ENCODE measurements around the gene ZYX. TPM values are rescaled to one million over a fixed set of nuclear protein-coding genes. Genes with fewer than 3 reads are reported as not detected.
"Not testable (repeated sequence)": the region's sequence is repeated elsewhere in the genome, so short reads cannot be mapped to it uniquely, and the experiment has no call there.

Gene ZYX
- total RNA-seq, 1 experiment from 2014 or later, result 132 TPM

DNA sequence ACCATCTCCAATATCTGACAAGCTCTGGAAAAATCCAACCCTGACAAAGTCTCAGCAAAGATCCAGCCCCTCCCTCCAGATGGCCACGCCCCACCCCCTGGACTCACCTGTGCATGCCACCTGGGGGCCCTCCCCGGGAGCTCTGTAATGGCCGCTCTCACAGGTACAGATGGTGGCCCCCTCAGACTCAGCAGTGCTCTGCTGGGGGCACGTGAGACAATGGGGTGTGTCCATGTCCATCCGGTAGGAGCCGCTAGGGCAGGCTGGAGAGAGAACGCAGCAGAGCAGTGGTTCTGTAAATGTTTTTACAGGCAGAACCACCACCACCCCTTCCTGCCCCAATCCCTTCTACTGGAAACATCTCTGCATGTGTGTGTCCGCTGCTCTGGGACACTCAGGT is 18.0 kb downstream of the ZYX start:
- Histone ChIP-seq H3K4me1 (ENCODE audit: insufficient read depth, low read length, poor library complexity, severe bottlenecking) (no peaks in the 10 kb centered on the region), H3K36me3 (ENCODE audit: insufficient read depth, low read length, poor library complexity, severe bottlenecking) (no peaks in the 10 kb centered on the region), H3K27me3 (replicated peaks; ENCODE audit: insufficient read depth, low read depth, low read length, poor library complexity) (no peaks in the 10 kb centered on the region), H3K27ac (ENCODE audit: low read depth, low read length, poor library complexity, severe bottlenecking) (no peak overlapping the region), H3K4me3 (ENCODE audit: low read depth, low read length, poor library complexity, severe bottlenecking) (no peak overlapping the region), H3K9me3 (ENCODE audit: low read depth, low read length, poor library complexity, severe bottlenecking) (no peaks in the 10 kb centered on the region)
- BruUV-seq (replicated peaks), result no TSS peak
- ChIA-PET POLR2A (ENCODE audit: low non-redundant PET) (no interaction called here), CTCF (no interaction called here)
- no peak for DNase-seq (ENCODE audit: low spot score)
- intact Hi-C loops (cut with micrococcal nuclease; ENCODE audit: unreplicated experiment), result no loop called here
- no peak for TF ChIP-seq EZH2 (IDR thresholded peaks at IDR 0.05; ENCODE audit: borderline replicate concordance, low read depth, low read length, poor library complexity, severe bottlenecking)
- TF ChIP-seq, protein P1, sequence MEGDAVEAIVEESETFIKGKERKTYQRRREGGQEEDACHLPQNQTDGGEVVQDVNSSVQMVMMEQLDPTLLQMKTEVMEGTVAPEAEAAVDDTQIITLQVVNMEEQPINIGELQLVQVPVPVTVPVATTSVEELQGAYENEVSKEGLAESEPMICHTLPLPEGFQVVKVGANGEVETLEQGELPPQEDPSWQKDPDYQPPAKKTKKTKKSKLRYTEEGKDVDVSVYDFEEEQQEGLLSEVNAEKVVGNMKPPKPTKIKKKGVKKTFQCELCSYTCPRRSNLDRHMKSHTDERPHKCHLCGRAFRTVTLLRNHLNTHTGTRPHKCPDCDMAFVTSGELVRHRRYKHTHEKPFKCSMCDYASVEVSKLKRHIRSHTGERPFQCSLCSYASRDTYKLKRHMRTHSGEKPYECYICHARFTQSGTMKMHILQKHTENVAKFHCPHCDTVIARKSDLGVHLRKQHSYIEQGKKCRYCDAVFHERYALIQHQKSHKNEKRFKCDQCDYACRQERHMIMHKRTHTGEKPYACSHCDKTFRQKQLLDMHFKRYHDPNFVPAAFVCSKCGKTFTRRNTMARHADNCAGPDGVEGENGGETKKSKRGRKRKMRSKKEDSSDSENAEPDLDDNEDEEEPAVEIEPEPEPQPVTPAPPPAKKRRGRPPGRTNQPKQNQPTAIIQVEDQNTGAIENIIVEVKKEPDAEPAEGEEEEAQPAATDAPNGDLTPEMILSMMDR (conservative IDR thresholded peaks at IDR 0.05; ENCODE audit: low read depth, low read length), result no peak

DNA sequence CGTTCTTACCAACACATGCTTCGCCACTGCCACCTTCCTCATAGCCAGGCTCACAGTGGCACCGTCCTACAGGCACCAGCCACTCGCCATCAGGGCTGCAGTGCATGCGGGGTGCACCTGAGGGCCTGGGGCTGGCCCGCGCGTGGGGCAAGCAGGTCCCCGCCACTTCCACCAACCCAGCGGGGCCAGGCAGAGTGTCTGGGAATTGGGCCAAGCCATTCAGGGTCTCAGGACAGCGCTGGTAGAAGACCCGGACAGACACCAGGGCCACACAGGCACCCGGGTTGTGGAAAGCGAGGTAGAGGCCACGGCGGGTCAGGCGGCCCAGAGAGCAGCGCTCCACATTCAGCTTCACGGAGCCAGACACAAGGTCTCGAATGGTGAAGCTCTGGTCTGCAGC is 18.5 kb downstream of the ZYX start:
- CTCF ChIA-PET, result no interaction called here

DNA sequence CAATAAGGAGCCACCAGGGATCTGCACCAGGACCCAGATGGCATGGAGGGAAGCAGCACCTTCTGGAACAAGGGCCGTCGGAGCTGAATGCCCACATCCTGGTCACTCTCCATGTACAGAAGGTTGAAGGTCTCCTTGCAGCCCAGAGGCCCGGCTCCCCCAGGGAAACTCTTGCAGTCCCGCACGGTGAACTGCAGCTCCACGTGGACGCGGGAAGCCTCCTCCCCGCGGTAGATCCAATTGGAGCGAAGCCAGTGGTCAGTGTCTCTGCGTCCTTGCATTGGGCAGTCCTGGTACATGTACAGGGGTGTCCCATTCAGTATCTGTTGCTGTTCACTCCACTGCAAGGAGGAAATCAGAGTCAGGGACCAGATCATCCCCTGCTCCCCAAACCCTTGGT is 20.1 kb downstream of the ZYX start:
- ChIA-PET POLR2A (ENCODE audit: low non-redundant PET) (no interaction called here), CTCF (no interaction called here)
- BruUV-seq (replicated peaks), result no TSS peak
- TF ChIP-seq, protein P1 (conservative IDR thresholded peaks at IDR 0.05; ENCODE audit: low read depth, low read length), result no peak
- TF ChIP-seq EZH2 (IDR thresholded peaks at IDR 0.05; ENCODE audit: borderline replicate concordance, low read depth, low read length, poor library complexity, severe bottlenecking), result no peak
- no peak for DNase-seq (ENCODE audit: low spot score)
- H3K4me1 ChIP-seq (ENCODE audit: insufficient read depth, low read length, poor library complexity, severe bottlenecking), result peaks cover 14% of the 10 kb centered on the region
- H3K9me3 ChIP-seq (ENCODE audit: low read depth, low read length, poor library complexity, severe bottlenecking), result no peaks in the 10 kb centered on the region
- intact Hi-C loops (cut with micrococcal nuclease; ENCODE audit: unreplicated experiment), result no loop called here
- H3K36me3 ChIP-seq (ENCODE audit: insufficient read depth, low read length, poor library complexity, severe bottlenecking), result no peaks in the 10 kb centered on the region
- no peaks in the 10 kb centered on the region for H3K27me3 ChIP-seq (replicated peaks; ENCODE audit: insufficient read depth, low read depth, low read length, poor library complexity)
- H3K4me3 ChIP-seq (ENCODE audit: low read depth, low read length, poor library complexity, severe bottlenecking), result no peak overlapping the region
- no peak overlapping the region for H3K27ac ChIP-seq (ENCODE audit: low read depth, low read length, poor library complexity, severe bottlenecking)

More for the DNA sequence above, 18.5 kb downstream of the ZYX start:
- no TSS peak for BruUV-seq (replicated peaks)
- DNase-seq (ENCODE audit: low spot score), result no peak
- H3K9me3 ChIP-seq (ENCODE audit: low read depth, low read length, poor library complexity, severe bottlenecking), result no peaks in the 10 kb centered on the region
- TF ChIP-seq EZH2 (IDR thresholded peaks at IDR 0.05; ENCODE audit: borderline replicate concordance, low read depth, low read length, poor library complexity, severe bottlenecking), result no peak
- TF ChIP-seq, protein P1 (conservative IDR thresholded peaks at IDR 0.05; ENCODE audit: low read depth, low read length), result no peak
- intact Hi-C loops (cut with micrococcal nuclease; ENCODE audit: unreplicated experiment), result no loop called here
- no peak overlapping the region for H3K4me3 ChIP-seq (ENCODE audit: low read depth, low read length, poor library complexity, severe bottlenecking)
- no peaks in the 10 kb centered on the region for H3K27me3 ChIP-seq (replicated peaks; ENCODE audit: insufficient read depth, low read depth, low read length, poor library complexity)
- POLR2A ChIA-PET (ENCODE audit: low non-redundant PET), result no interaction called here
- H3K27ac ChIP-seq (ENCODE audit: low read depth, low read length, poor library complexity, severe bottlenecking), result no peak overlapping the region
- no peaks in the 10 kb centered on the region for H3K4me1 ChIP-seq (ENCODE audit: insufficient read depth, low read length, poor library complexity, severe bottlenecking)
- H3K36me3 ChIP-seq (ENCODE audit: insufficient read depth, low read length, poor library complexity, severe bottlenecking), result no peaks in the 10 kb centered on the region

DNA sequence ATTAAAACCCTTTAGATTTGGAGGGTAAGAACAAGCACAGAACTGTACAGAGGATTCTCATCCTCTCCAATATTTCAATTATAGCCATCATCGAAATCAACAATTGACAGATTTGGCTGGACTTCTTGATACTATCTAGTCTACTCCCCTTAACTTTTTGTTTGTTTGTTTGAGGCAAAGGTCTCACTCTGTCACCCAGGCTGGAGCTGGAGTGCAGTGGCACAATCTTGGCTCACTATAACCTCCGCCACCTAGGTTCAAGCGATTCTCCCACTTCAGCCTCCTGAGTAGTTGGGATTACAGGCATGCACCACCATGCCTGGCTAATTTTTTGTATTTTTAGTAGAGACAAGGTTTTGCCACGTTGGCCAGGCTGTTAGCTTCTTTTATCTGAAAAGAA is 21.1 kb downstream of the ZYX start:
- H3K4me3 ChIP-seq (ENCODE audit: low read depth, low read length, poor library complexity, severe bottlenecking); intact Hi-C loops (cut with micrococcal nuclease; ENCODE audit: unreplicated experiment); H3K27me3 ChIP-seq (replicated peaks; ENCODE audit: insufficient read depth, low read depth, low read length, poor library complexity); H3K36me3 ChIP-seq (ENCODE audit: insufficient read depth, low read length, poor library complexity, severe bottlenecking); BruUV-seq (replicated peaks); DNase-seq (ENCODE audit: low spot score); H3K9me3 ChIP-seq (ENCODE audit: low read depth, low read length, poor library complexity, severe bottlenecking); H3K27ac ChIP-seq (ENCODE audit: low read depth, low read length, poor library complexity, severe bottlenecking); POLR2A ChIA-PET (ENCODE audit: low non-redundant PET): not testable (repeated sequence)
- CTCF ChIA-PET, result interaction anchor here (0.7 kb wide), 1 partner anchor 47 kb away, joined by 3 read pairs; no protein-coding TSS in a partner anchor
- H3K4me1 ChIP-seq (ENCODE audit: insufficient read depth, low read length, poor library complexity, severe bottlenecking), result peaks cover 23% of the 10 kb centered on the region

All from A673 (cell line).